ENCODE results near the gene AKAP13. TPM values are rescaled to one million over a fixed set of nuclear protein-coding genes. Genes with fewer than 3 reads are reported as not detected.

Gene AKAP13
- polyA plus RNA-seq, 1 of the 3 experiments (the other 2 are of a cell fraction) = 8.4 TPM

- ChIA-PET CTCF (interaction anchor here (0.6 to 1.8 kb wide), 4 partner anchors 8 to 182 kb away, joined by 3 to 9 read pairs (median 4); no protein-coding TSS in a partner anchor), POLR2A (interaction anchor here (0.6 kb wide), 1 partner anchor 35 kb away, joined by 3 read pairs; no protein-coding TSS in a partner anchor)
- Histone ChIP-seq H3K36me3 (replicated peaks in 1 of 2; ENCODE audit: control insufficient read depth in 1 of 2, insufficient read depth in 2 of 2, low read length in 1 of 2) (no peaks in the 10 kb centered on the region), H3K4me1 (ENCODE audit: control insufficient read depth in 1 of 2, insufficient read depth in 2 of 2, low read depth in 1 of 2, low read length in 1 of 2) (peaks cover 27 to 44% of the 10 kb centered on the region in 2 experiments), H3F3A (replicated peaks; ENCODE audit: insufficient read depth) (peaks cover 4% of the 10 kb centered on the region), H3K9me3 (no peaks in the 10 kb centered on the region), H3K9ac (no peak overlapping the region), H3K4me3 (ENCODE audit: low read depth in 2 of 2, low read length in 1 of 2) (no peak overlapping the region), H3K9me2 (no peaks in the 10 kb centered on the region), H4K20me1 (ENCODE audit: insufficient read depth) (peaks cover 15% of the 10 kb centered on the region; the same call in 1 of the 2 replicates), H3K27me3 (ENCODE audit: insufficient read depth) (no peaks in the 10 kb centered on the region), H3K4me2 (no peak overlapping the region), H3K79me2 (ENCODE audit: insufficient read depth) (peaks cover 49% of the 10 kb centered on the region), H3K27ac (ENCODE audit: low read depth in 2 of 2, low read length in 1 of 2) (peak overlapping the region in 1 of 2 experiments; percentile 16; a peak in 1 of 4 replicates), H2AFZ (ENCODE audit: low read depth) (no peak overlapping the region)
- TF ChIP-seq MEF2A (IDR thresholded peaks at IDR 0.05; ENCODE audit: borderline replicate concordance, low read depth) = no peak
- no peak for TF ChIP-seq CHD2 (IDR thresholded peaks at IDR 0.05; ENCODE audit: low read length, partially characterized antibody)
- no peak for TF ChIP-seq NRF1 (IDR thresholded peaks at IDR 0.05; ENCODE audit: low read depth, low read length)
- no peak for TF ChIP-seq MAX (IDR thresholded peaks at IDR 0.05; ENCODE audit: low read depth)
- no peak for TF ChIP-seq SIN3A (IDR thresholded peaks at IDR 0.05; ENCODE audit: borderline replicate concordance, low read depth, low read length)
- TF ChIP-seq EZH2phosphoT487 (IDR thresholded peaks at IDR 0.05; ENCODE audit: borderline replicate concordance, low read depth) = no peak
- TF ChIP-seq YY1 (IDR thresholded peaks at IDR 0.05; ENCODE audit: low read depth) = no peak
- no peak for TF ChIP-seq RFX5 (IDR thresholded peaks at IDR 0.05; ENCODE audit: low read length)
- TF ChIP-seq ZBTB33 (IDR thresholded peaks at IDR 0.05; ENCODE audit: borderline replicate concordance, low read depth) = no peak
- TF ChIP-seq MXI1 (IDR thresholded peaks at IDR 0.05; ENCODE audit: low read depth, low read length) = no peak
- no peak for TF ChIP-seq GATA2 (CRISPR knock-in tag; IDR thresholded peaks at IDR 0.05)
- TF ChIP-seq NFIC (IDR thresholded peaks at IDR 0.05; ENCODE audit: borderline replicate concordance) = no peak
- no peak for TF ChIP-seq FOXJ3 (CRISPR knock-in tag; IDR thresholded peaks at IDR 0.05)
- no peak for TF ChIP-seq SMC3 (IDR thresholded peaks at IDR 0.05; ENCODE audit: low read depth, low read length)
- no peak for TF ChIP-seq EP300 (IDR thresholded peaks at IDR 0.05; ENCODE audit: borderline replicate concordance in 1 of 2, low read depth in 1 of 2, low read length in 1 of 2)
- TF ChIP-seq JUND (IDR thresholded peaks at IDR 0.05) = no peak
- no peak for TF ChIP-seq RCOR1 (IDR thresholded peaks at IDR 0.05; ENCODE audit: low read length)
- no peak for TF ChIP-seq PBX3 (IDR thresholded peaks at IDR 0.05)
- no peak for TF ChIP-seq IRF3 (IDR thresholded peaks at IDR 0.05; ENCODE audit: low read depth, low read length)
- 79% methylated on average over 4 of the region's 4 CpGs for WGBS (ENCODE audit: low lambda C conversion rate)
- no peak for DNase-seq
Observed at GRCh38 chr15:85477730-85478129, 97.3 kb downstream of the AKAP13 start.

All from SK-N-SH (cell line).